Gastroesophageal sphincter (tissue), 4 donors: Measurements from ENCODE around the gene SERP2. TPM values are rescaled to one million over a fixed set of nuclear protein-coding genes. Genes with fewer than 3 reads are reported as not detected.

Source experiments
- ATAC-seq: fragments of 150-250 bp; one replicate; pipeline ENCODE4 v1.9.1; 2016; ENCODE audit warnings: mild to moderate bottlenecking, moderate library complexity
- H3K27ac ChIP-seq, 4 donors: fragments of 200-600 bp; sonication (generic) in 3 of 4; 1 replicate in 3 of 4; 2 replicates in 1 of 4; pipeline ENCODE4 v1.5.1; 2016 to 2019
- H3K27me3 ChIP-seq: fragments of 200-600 bp; sonication (generic); one replicate; pipeline ENCODE4 v1.5.1; 2019
- H3K36me3 ChIP-seq, 2 donors: fragments of 200-600 bp; sonication (generic); one replicate each; pipeline ENCODE4 v1.5.1; 2019; ENCODE audit warnings: control low read depth in 1 of 2
- H3K4me1 ChIP-seq, 3 donors: fragments of 200-600 bp; sonication (generic); 1 replicate in 2 of 3; 2 replicates in 1 of 3; pipeline ENCODE4 v1.5.1; 2016 to 2019; ENCODE audit warnings: control low read depth in 2 of 3
- H3K4me3 ChIP-seq, 2 donors: fragments of 200-600 bp; sonication (generic); one replicate each; pipeline ENCODE4 v1.5.1; 2019; ENCODE audit warnings: mild to moderate bottlenecking in 1 of 2, moderate library complexity in 1 of 2
- H3K9me3 ChIP-seq, 3 donors: fragments of 200-600 bp; sonication (generic); one replicate each; pipeline ENCODE4 v1.5.1; 2017 to 2019; ENCODE audit warnings: control low read depth in 2 of 3
- CTCF ChIP-seq, 4 experiments: fragments of 200-600 bp in 2 of 4; fragments of 450-650 bp in 2 of 4; sonication (generic) in 1 of 4; IDR thresholded peaks; one replicate each; pipeline ENCODE4 v1.5.1; 2017 to 2019; ENCODE audit warnings: antibody characterized with exemption in 4 of 4, mild to moderate bottlenecking in 2 of 4, moderate library complexity in 2 of 4
- EP300 ChIP-seq: sonication (generic); formaldehyde crosslinking; IDR thresholded peaks from one replicate; pipeline ENCODE4 v1.6.1; 2017; ENCODE audit warnings: antibody characterized with exemption, mild to moderate bottlenecking
- POLR2A ChIP-seq, 2 donors: fragments of 450-650 bp; IDR thresholded peaks; one replicate each; pipeline ENCODE4 v1.6.1; 2017; ENCODE audit warnings: antibody characterized with exemption in 2 of 2, mild to moderate bottlenecking in 2 of 2, moderate library complexity in 1 of 2
- POLR2AphosphoS5 ChIP-seq: sonication (generic); formaldehyde crosslinking; IDR thresholded peaks from one replicate; pipeline ENCODE4 v1.6.1; 2017; ENCODE audit warnings: antibody characterized with exemption
- WGBS, 2 donors: methylation state at CpG; one replicate each; pipeline ENCODE4 v1.1.5; 2018; ENCODE audit warnings: low coverage in 1 of 2; 5-methylcytosine and 5-hydroxymethylcytosine counted together
- total RNA-seq, 4 donors: library from RNA; depleted of rRNA; stranded (reverse); fragments of >200 nt; gene quantifications; one replicate each; pipeline ENCODE4 v1.1.0, GENCODE V29; 2016

SERP2 gene
- total RNA-seq, 4 donors from 2014 or later, result 6.9 to 15.6 (median 11.5) TPM

- Histone ChIP-seq H3K27me3 (no peaks in the 10 kb centered on the region), H3K4me3 (no peak overlapping the region), H3K27ac (no peak overlapping the region), H3K36me3 (peaks cover 0 to 26% of the 10 kb centered on the region in 2 donors), H3K4me1 (no peaks in the 10 kb centered on the region), H3K9me3 (no peaks in the 10 kb centered on the region)
- TF ChIP-seq POLR2A (IDR thresholded peaks at IDR 0.05) (no peak), POLR2AphosphoS5 (no peak), EP300 (no peak), CTCF (IDR thresholded peaks at IDR 0.05) (no peak)
- 90% methylated on average over 2 of the region's 3 CpGs; no CpG with 5 or more reads in 1 of the 2 donors for WGBS, 2 donors
- no peak for ATAC-seq
Observed at GRCh38 chr13:44385401-44385800, 11.8 kb downstream of the SERP2 start.

GRCh38 chr13:44385847-44386246 lies 12.2 kb downstream of the SERP2 start:
- H3K4me1 ChIP-seq, result no peaks in the 10 kb centered on the region
- no peak for ATAC-seq
- TF ChIP-seq CTCF (IDR thresholded peaks at IDR 0.05) (no peak), EP300 (no peak), POLR2A (IDR thresholded peaks at IDR 0.05) (no peak), POLR2AphosphoS5 (no peak)
- no peaks in the 10 kb centered on the region for H3K27me3 ChIP-seq
- WGBS, 2 donors, result 82% methylated on average over 5 of the region's 6 CpGs; no CpG with 5 or more reads in 1 of the 2 donors
- peaks cover 0 to 25% of the 10 kb centered on the region in 2 donors for H3K36me3 ChIP-seq
- H3K9me3 ChIP-seq, result no peaks in the 10 kb centered on the region
- no peak overlapping the region for H3K27ac ChIP-seq
- H3K4me3 ChIP-seq, result no peak overlapping the region

- Histone ChIP-seq H3K4me3 (no peak overlapping the region), H3K27ac (no peak overlapping the region), H3K4me1 (no peaks in the 10 kb centered on the region), H3K9me3 (no peaks in the 10 kb centered on the region), H3K27me3 (no peaks in the 10 kb centered on the region), H3K36me3 (peaks cover 0 to 27% of the 10 kb centered on the region in 2 donors)
- no peak for ATAC-seq
- TF ChIP-seq POLR2AphosphoS5 (no peak), POLR2A (IDR thresholded peaks at IDR 0.05) (no peak), CTCF (IDR thresholded peaks at IDR 0.05) (no peak), EP300 (no peak)
- 71 to 76% methylated on average over 6 of the region's 7 CpGs for WGBS, 2 donors
Observed at GRCh38 chr13:44386913-44387556, 13.4 kb downstream of the SERP2 start.

- H3K4me3 ChIP-seq, result no peak overlapping the region
- no peaks in the 10 kb centered on the region for H3K9me3 ChIP-seq
- no peak overlapping the region for H3K27ac ChIP-seq
- H3K4me1 ChIP-seq, result peaks cover 0 to 4% (median 0%) of the 10 kb centered on the region in 3 donors
- TF ChIP-seq EP300, result no peak
- H3K36me3 ChIP-seq, result peaks cover 0 to 27% of the 10 kb centered on the region in 2 donors
- no peak for ATAC-seq
- WGBS, 2 donors, result 80 to 100% methylated on average over 1 of the region's 7 CpGs
- H3K27me3 ChIP-seq, result no peaks in the 10 kb centered on the region
Observed at GRCh38 chr13:44388427-44389059, 14.9 kb downstream of the SERP2 start.

GRCh38 chr13:44389060-44389666 lies 15.5 kb downstream of the SERP2 start:
- no peak for ATAC-seq
- no peaks in the 10 kb centered on the region for H3K9me3 ChIP-seq
- H3K36me3 ChIP-seq, result peaks cover 0 to 27% of the 10 kb centered on the region in 2 donors
- H3K27ac ChIP-seq, result no peak overlapping the region
- TF ChIP-seq EP300 (no peak), POLR2AphosphoS5 (no peak), POLR2A (IDR thresholded peaks at IDR 0.05) (no peak), CTCF (IDR thresholded peaks at IDR 0.05) (no peak)
- no peak overlapping the region for H3K4me3 ChIP-seq
- H3K4me1 ChIP-seq, result peaks cover 0 to 8% (median 0%) of the 10 kb centered on the region in 3 donors
- 81 to 93% methylated on average over 2 to 4 of the region's 4 CpGs for WGBS, 2 donors
- H3K27me3 ChIP-seq, result no peaks in the 10 kb centered on the region
